HepG2 (cell line): Measurements from ENCODE around the gene SLC22A7. TPM values are rescaled to one million over a fixed set of nuclear protein-coding genes. Genes with fewer than 3 reads are reported as not detected.

ENCODE experiments used
- ATAC-seq: fragments of 200-7000 bp; cut with Tn5 transposase; 3 replicates; pipeline ENCODE4 v1.9.1; 2020; ENCODE audit warnings: mild to moderate bottlenecking, moderate library complexity
- BruUV-seq: library from RNA; stranded (reverse); fragments of 400-500 nt; replicated peaks from 2 replicates; lab custom pipeline; 2021; lab: Mats Ljungman, UMichigan
- CTCF ChIA-PET: fragments of 300-600 bp; formaldehyde crosslinking; extraction: SDS; loops from one replicate; lab custom pipeline; 2021; ENCODE audit warnings: low total read pairs, inconsistent platforms, low intra/inter-chr PET ratio; lab: Yijun Ruan, JAX
- POLR2A ChIA-PET: fragments of 350-600 bp; sonication (Branson Sonifier 250); formaldehyde crosslinking; loops from one replicate; lab custom pipeline; 2020; ENCODE audit warnings: antibody characterized with exemption, inconsistent platforms; lab: Yijun Ruan, JAX
- DNase-seq: peaks from one replicate; pipeline ENCODE4 v3.0.0-alpha.2; 2015; ENCODE audit warnings: low spot score
- FAIRE-seq: peaks from 3 replicates; lab custom pipeline; 2011; peaks lifted over from hg19 to GRCh38; lab: Jason Lieb, UNC
- H2AFZ ChIP-seq: one replicate; pipeline ENCODE4 v1.6.1; 2011; ENCODE audit warnings: low read length, inconsistent platforms
- H3K27ac ChIP-seq: fragments of 300-600 bp; 3 replicates; pipeline ENCODE4 v1.8.0; 2011; ENCODE audit warnings: mixed run types, mild to moderate bottlenecking, mixed read lengths, low read length, inconsistent platforms; ENCODE audit not compliant: insufficient read depth; ENCODE audit errors: extremely low read length
- H3K27me3 ChIP-seq, 2 experiments: fragments of 200-600 bp in 1 of 2; 2 replicates in 1 of 2; 3 replicates in 1 of 2; pipeline versions ENCODE4 v1.6.0 to v1.8.0; 2011; ENCODE audit warnings: low read length in 2 of 2, mild to moderate bottlenecking in 2 of 2, moderate library complexity in 2 of 2, inconsistent platforms in 1 of 2; ENCODE audit not compliant: insufficient read depth in 2 of 2, control insufficient read depth in 1 of 2
- H3K36me3 ChIP-seq, 2 experiments: fragments of 200-600 bp in 1 of 2; replicated peaks in 1 of 2; 2 replicates in 1 of 2; 3 replicates in 1 of 2; pipeline versions ENCODE4 v1.5.1 to v1.8.0; 2011; ENCODE audit warnings: low read length in 2 of 2, inconsistent platforms in 1 of 2; ENCODE audit not compliant: insufficient read depth in 2 of 2, control insufficient read depth in 1 of 2
- H3K4me1 ChIP-seq: 2 replicates; pipeline ENCODE4 v1.5.1; 2012; ENCODE audit warnings: low read length, inconsistent platforms; ENCODE audit not compliant: insufficient read depth
- H3K4me2 ChIP-seq: 2 replicates; pipeline ENCODE4 v1.6.0; 2011; ENCODE audit warnings: low read depth, low read length, inconsistent platforms
- H3K4me3 ChIP-seq, 3 experiments: fragments of 200-600 bp in 1 of 3; sonication (generic), shearing (Covaris generic) in 1 of 3; replicated peaks in 1 of 3; 2 replicates each; pipeline ENCODE4 v1.5.1; 2011 to 2016; ENCODE audit warnings: low read length in 3 of 3, inconsistent platforms in 2 of 3, low read depth in 2 of 3, mild to moderate bottlenecking in 2 of 3, control low read depth in 1 of 3, mixed read lengths in 1 of 3; ENCODE audit not compliant: insufficient read depth in 1 of 3
- H3K79me2 ChIP-seq: one replicate; pipeline ENCODE4 v1.6.1; 2011; ENCODE audit warnings: low read length, inconsistent platforms; ENCODE audit not compliant: insufficient read depth
- H3K9ac ChIP-seq: 2 replicates; pipeline ENCODE4 v1.6.0; 2011; ENCODE audit warnings: mild to moderate bottlenecking, low read depth, low read length, inconsistent platforms; ENCODE audit not compliant: insufficient read depth
- H3K9me3 ChIP-seq: 2 replicates; pipeline ENCODE4 v1.5.1; 2012; ENCODE audit warnings: mild to moderate bottlenecking, low read length
- H4K20me1 ChIP-seq: 2 replicates; pipeline ENCODE4 v1.6.0; 2011; ENCODE audit warnings: inconsistent platforms, mild to moderate bottlenecking, low read length, moderate library complexity; ENCODE audit not compliant: insufficient read depth
- AHR ChIP-seq: IDR thresholded peaks from 2 replicates; pipeline ENCODE4 v1.6.1; 2018; ENCODE audit warnings: missing genetic modification reagents, missing compliant biosample characterization
- DNMT1 ChIP-seq: sonication (generic); formaldehyde crosslinking; IDR thresholded peaks from 2 replicates; pipeline ENCODE4 v1.5.1; 2020; ENCODE audit warnings: mild to moderate bottlenecking, missing genetic modification reagents
- ELF3 ChIP-seq: IDR thresholded peaks from 2 replicates; pipeline ENCODE4 v1.6.1; 2016; ENCODE audit warnings: missing genetic modification reagents, missing compliant biosample characterization
- FOSL1 ChIP-seq: sonication (generic); formaldehyde crosslinking; IDR thresholded peaks from 2 replicates; pipeline ENCODE4 v1.9.0; 2021; ENCODE audit warnings: missing genetic modification reagents, borderline replicate concordance
- FOXC1 ChIP-seq: sonication (generic); formaldehyde crosslinking; IDR thresholded peaks from 2 replicates; pipeline ENCODE4 v1.8.0; 2022; ENCODE audit warnings: mild to moderate bottlenecking, missing genetic modification reagents, borderline replicate concordance
- FOXO4 ChIP-seq: sonication (generic); formaldehyde crosslinking; conservative IDR thresholded peaks from 2 replicates; pipeline ENCODE4 v1.8.1; 2023; ENCODE audit warnings: missing genetic modification reagents
- HNF4G ChIP-seq, 2 experiments: sonication (generic) in 1 of 2; formaldehyde crosslinking in 1 of 2; IDR thresholded peaks; 2 replicates each; pipeline versions ENCODE4 v1.4.0 to v1.6.1; 2011 to 2020; ENCODE audit warnings: borderline replicate concordance in 2 of 2, low read depth in 2 of 2, mild to moderate bottlenecking in 2 of 2, low read length in 1 of 2, missing genetic modification reagents in 1 of 2, moderate library complexity in 1 of 2
- KAT2B ChIP-seq: fragments of 150-350 bp; IDR thresholded peaks from 2 replicates; pipeline ENCODE4 v1.6.1; 2014; ENCODE audit warnings: low read depth, low read length, borderline replicate concordance
- KDM4B ChIP-seq: sonication (generic); formaldehyde crosslinking; IDR thresholded peaks from 2 replicates; pipeline ENCODE4 v1.4.0; 2020; ENCODE audit warnings: missing genetic modification reagents
- U2AF1 ChIP-seq: fragments of 200-400 bp; formaldehyde crosslinking; optimal IDR thresholded peaks from 2 replicates; pipeline ENCODE3; 2017; ENCODE audit warnings: mild to moderate bottlenecking, low read depth, low read length
- UBTF ChIP-seq: sonication (generic); formaldehyde crosslinking; IDR thresholded peaks from 2 replicates; pipeline ENCODE4 v1.4.0; 2020; ENCODE audit warnings: mild to moderate bottlenecking, missing genetic modification reagents
- ZNF530 ChIP-seq: sonication (generic); formaldehyde crosslinking; IDR thresholded peaks from 2 replicates; pipeline ENCODE4 v1.5.0; 2020; ENCODE audit warnings: low read depth, mild to moderate bottlenecking, missing genetic modification reagents
- ZNF546 ChIP-seq: sonication (generic); formaldehyde crosslinking; conservative IDR thresholded peaks from 2 replicates; pipeline ENCODE4 v1.8.1; 2023; ENCODE audit warnings: mild to moderate bottlenecking, missing genetic modification reagents
- ZNF724P ChIP-seq: sonication (generic); formaldehyde crosslinking; IDR thresholded peaks from 2 replicates; pipeline ENCODE4 v1.8.0; 2022; ENCODE audit warnings: missing genetic modification reagents, borderline replicate concordance
- ZNF781 ChIP-seq: sonication (generic); formaldehyde crosslinking; IDR thresholded peaks from 2 replicates; pipeline ENCODE4 v1.5.1; 2020; ENCODE audit warnings: borderline replicate concordance, mild to moderate bottlenecking, missing genetic modification reagents; ENCODE audit errors: not compliant biosample characterization
- ZNF841 ChIP-seq: sonication (generic); formaldehyde crosslinking; IDR thresholded peaks from 2 replicates; pipeline ENCODE4 v1.8.1; 2023; ENCODE audit warnings: missing genetic modification reagents, borderline replicate concordance
- WGBS: methylation state at CpG from one replicate; pipeline ENCODE4 v1.1.6; 2017; ENCODE audit warnings: low lambda C conversion rate; 5-methylcytosine and 5-hydroxymethylcytosine counted together
- in situ Hi-C: cut with HindIII; loops from 2 replicates; pipeline ENCODE4 v1.10.0; 2017; ENCODE audit warnings: low pct_unique_long_range_greater_than_20kb; ENCODE audit not compliant: extremely low pct_ligation_motif_present
- intact Hi-C: fragments of 100-400 bp; cut with micrococcal nuclease; formaldehyde crosslinking; loops from one replicate; pipeline ENCODE4 v1.10.0; 2022; ENCODE audit not compliant: unreplicated experiment
- polyA plus RNA-seq, 8 experiments: library from polyadenylated mRNA; depleted of rRNA in 3 of 8; stranded (reverse) in 7 of 8; unstranded in 1 of 8; fragments of >200 nt; fragmentation: Illumina TruSeq in 4 of 8; extraction: Trizol in 4 of 8; gene quantifications; 2 replicates each; pipeline versions ENCODE4 v1.2.1 to v1.2.3, GENCODE V29; 2011 to 2016; ENCODE audit warnings: low read depth in 4 of 8, missing spikeins in 1 of 8, mixed read lengths in 1 of 8; ENCODE audit not compliant: insufficient read depth in 1 of 8
- total RNA-seq, 5 experiments: library from RNA; depleted of rRNA; stranded (reverse); fragments of >200 nt; fragmentation: Illumina TruSeq; extraction: Trizol; gene quantifications; 2 replicates each; pipeline ENCODE4 v1.2.3, GENCODE V29; 2016; ENCODE audit warnings: low read depth in 1 of 5

The SLC22A7 gene
- total and polyA plus RNA-seq, 2 of the 13 experiments (the other 11 are each of a cell fraction or from before 2014, with no cell fraction given), result 5.3 to 22.6 TPM

GRCh38 chr6:43263314-43264178 lies 34.5 kb upstream of the SLC22A7 start (continued):
- TF ChIP-seq FOXO4 (CRISPR knock-in tag), result no peak
- TF ChIP-seq KAT2B, result no peak
- TF ChIP-seq ZNF841 (CRISPR knock-in tag), result no peak
- TF ChIP-seq AHR (CRISPR knock-in tag), result peak; percentile 35; the same call in 1 of the 2 replicates
- TF ChIP-seq HNF4G (IDR thresholded peaks at IDR 0.05; ENCODE audit: borderline replicate concordance, low read depth, low read length), result no peak
- TF ChIP-seq HNF4G (CRISPR knock-in tag; IDR thresholded peaks at IDR 0.05; ENCODE audit: borderline replicate concordance, low read depth), result no peak
- TF ChIP-seq ELF3 (CRISPR knock-in tag), result peak; percentile 69
- peak; percentile 62 for TF ChIP-seq U2AF1

GRCh38 chr6:43264599-43265145 lies 33.4 kb upstream of the SLC22A7 start:
- Histone ChIP-seq H3K4me3 (no peak overlapping the region), H3K4me1 (peaks cover 89% of the 10 kb centered on the region), H3K9ac (no peak overlapping the region), H3K27ac (no peak overlapping the region), H3K79me2 (no peaks in the 10 kb centered on the region), H3K27me3 (no peaks in the 10 kb centered on the region; a peak in 1 of 5 replicates), H3K36me3 (no peaks in the 10 kb centered on the region), H3K4me2 (no peak overlapping the region), H3K9me3 (no peaks in the 10 kb centered on the region), H2AFZ (no peak overlapping the region), H4K20me1 (no peaks in the 10 kb centered on the region)
- ATAC-seq (no peak), DNase-seq (no peak), FAIRE-seq (no peak)
- in situ Hi-C loops (loop anchor here (5.0 kb wide), 3 partner anchors 68 to 233 kb away; no protein-coding TSS in a partner anchor), intact Hi-C loops (loop anchor here (5.0 to 10.0 kb wide), 3 partner anchors 160 to 243 kb away; partner anchors contain the start of gene ABCC10)
- CTCF ChIA-PET, result interaction anchor here (2.6 to 5.0 kb wide), 3 partner anchors 22 to 91 kb away, joined by 23 to 79 read pairs (median 25); no protein-coding TSS in a partner anchor
- 96% methylated on average over 5 of the region's 5 CpGs for WGBS
- no TSS peak for BruUV-seq
- POLR2A ChIA-PET, result interaction anchor here (1.1 to 20.0 kb wide), 3 partner anchors 15 to 35 kb away, joined by 4 to 314 read pairs (median 131); partner anchors contain the start of gene DNPH1
- no peak for TF ChIP-seq FOSL1 (CRISPR knock-in tag)
- no peak for TF ChIP-seq ZNF724P (CRISPR knock-in tag)
- TF ChIP-seq ZNF530 (CRISPR knock-in tag), result no peak
- no peak for TF ChIP-seq KDM4B (CRISPR knock-in tag)
- TF ChIP-seq UBTF (CRISPR knock-in tag), result peak; percentile 0; the same call in 1 of the 2 replicates
- peak; percentile 15 for TF ChIP-seq ZNF781
- TF ChIP-seq ZNF546, result no peak
- TF ChIP-seq DNMT1 (CRISPR knock-in tag), result no peak
- TF ChIP-seq FOXC1 (CRISPR knock-in tag), result 0 out of 2 replicates have a peak, but pooled peaks have one; percentile 5
